AG09309 (cell line): ENCODE measurements around the gene IFI27L1.

Experiments used
- DNase-seq: peaks from one replicate; pipeline ENCODE4 v3.0.0-alpha.2; 2010; ENCODE audit warnings: low read depth
- H3K4me3 ChIP-seq: 2 replicates; pipeline ENCODE4 v1.5.1; 2011; ENCODE audit warnings: mild to moderate bottlenecking, low read depth, low read length, moderate library complexity; ENCODE audit not compliant: control insufficient read depth
- TF ChIP-seq, protein P1 (sequence below): IDR thresholded peaks from 2 replicates; pipeline ENCODE4 v1.5.1; 2011; ENCODE audit warnings: mild to moderate bottlenecking, low read depth, low read length, inconsistent platforms; ENCODE audit not compliant: insufficient read depth, control insufficient read depth; ENCODE audit errors: missing control alignments

Gene IFI27L1

GRCh38 chr14:94116701-94117100 is 35.6 kb downstream of the IFI27L1 start:
- no peak overlapping the region for H3K4me3 ChIP-seq
- DNase-seq, result no peak
- TF ChIP-seq, protein P1, sequence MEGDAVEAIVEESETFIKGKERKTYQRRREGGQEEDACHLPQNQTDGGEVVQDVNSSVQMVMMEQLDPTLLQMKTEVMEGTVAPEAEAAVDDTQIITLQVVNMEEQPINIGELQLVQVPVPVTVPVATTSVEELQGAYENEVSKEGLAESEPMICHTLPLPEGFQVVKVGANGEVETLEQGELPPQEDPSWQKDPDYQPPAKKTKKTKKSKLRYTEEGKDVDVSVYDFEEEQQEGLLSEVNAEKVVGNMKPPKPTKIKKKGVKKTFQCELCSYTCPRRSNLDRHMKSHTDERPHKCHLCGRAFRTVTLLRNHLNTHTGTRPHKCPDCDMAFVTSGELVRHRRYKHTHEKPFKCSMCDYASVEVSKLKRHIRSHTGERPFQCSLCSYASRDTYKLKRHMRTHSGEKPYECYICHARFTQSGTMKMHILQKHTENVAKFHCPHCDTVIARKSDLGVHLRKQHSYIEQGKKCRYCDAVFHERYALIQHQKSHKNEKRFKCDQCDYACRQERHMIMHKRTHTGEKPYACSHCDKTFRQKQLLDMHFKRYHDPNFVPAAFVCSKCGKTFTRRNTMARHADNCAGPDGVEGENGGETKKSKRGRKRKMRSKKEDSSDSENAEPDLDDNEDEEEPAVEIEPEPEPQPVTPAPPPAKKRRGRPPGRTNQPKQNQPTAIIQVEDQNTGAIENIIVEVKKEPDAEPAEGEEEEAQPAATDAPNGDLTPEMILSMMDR, result no peak

DNA sequence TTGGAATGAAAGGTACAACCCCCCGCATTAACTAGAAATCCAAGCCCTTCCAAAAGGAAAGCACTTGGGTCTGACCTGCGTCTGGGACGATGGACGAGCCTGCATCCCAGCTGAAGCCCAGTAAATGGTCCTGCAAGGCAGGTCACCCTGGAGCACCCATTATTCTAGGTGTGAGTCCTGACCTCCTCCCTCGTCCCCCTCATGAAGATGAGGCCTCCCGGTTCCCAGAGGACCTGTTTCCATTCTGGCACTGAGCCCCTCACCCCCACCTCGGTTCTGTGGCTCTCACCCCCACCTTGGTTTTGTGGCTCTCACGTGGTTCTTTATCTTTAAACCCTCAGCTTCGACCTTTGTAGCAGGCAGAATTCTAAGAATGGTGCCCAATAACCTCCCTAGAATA is 36.7 kb downstream of the IFI27L1 start:
- TF ChIP-seq, protein P1, result no peak
- no peak for DNase-seq
- H3K4me3 ChIP-seq, result no peak overlapping the region

GRCh38 chr14:94119071-94119470 is 38.0 kb downstream of the IFI27L1 start:
- no peak overlapping the region for H3K4me3 ChIP-seq
- no peak for DNase-seq
- TF ChIP-seq, protein P1, result no peak

- TF ChIP-seq, protein P1, result no peak
- DNase-seq, result peak; percentile 40
- no peak overlapping the region for H3K4me3 ChIP-seq
Observed at GRCh38 chr14:94120667-94121340, 39.7 kb downstream of the IFI27L1 start.

DNA sequence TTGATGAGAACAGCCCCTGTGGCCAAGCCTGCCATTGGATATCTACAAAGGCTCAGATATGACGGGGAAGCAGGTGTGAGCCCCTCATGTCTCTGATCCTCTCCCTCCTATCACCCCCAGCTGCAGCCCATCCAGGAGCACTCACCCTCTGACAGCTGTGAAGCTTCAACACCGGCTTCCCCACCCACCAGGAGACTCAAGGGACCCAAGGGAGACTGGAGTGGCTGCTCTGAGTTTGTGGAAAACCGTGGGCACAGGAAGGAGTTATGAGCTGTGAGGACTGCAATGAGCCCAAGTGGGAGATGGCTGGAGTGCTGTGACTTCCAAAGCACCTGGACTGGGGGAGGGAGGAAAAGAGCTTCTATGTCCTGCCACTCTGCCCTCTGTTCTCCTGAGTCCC is 40.4 kb downstream of the IFI27L1 start:
- no peak overlapping the region for H3K4me3 ChIP-seq
- TF ChIP-seq, protein P1, result no peak
- no peak for DNase-seq

GRCh38 chr14:94122438-94122837 is 41.3 kb downstream of the IFI27L1 start:
- no peak for DNase-seq
- H3K4me3 ChIP-seq, result no peak overlapping the region
- TF ChIP-seq, protein P1, result no peak
